Nephron progenitor cell (in vitro differentiated cells): ENCODE results near the gene KDSR.

Experiments used
- DNase-seq: peaks from one replicate; pipeline ENCODE4 v3.0.0; 2021
- H3K27ac Mint-ChIP-seq: 2 replicates; pipeline ENCODE4 v1.8.0; 2021; ENCODE audit warnings: mild to moderate bottlenecking, moderate library complexity, mixed read lengths
- H3K27me3 Mint-ChIP-seq: 2 replicates; pipeline ENCODE4 v1.8.0; 2021; ENCODE audit warnings: mild to moderate bottlenecking, low read depth, mixed read lengths; ENCODE audit not compliant: poor library complexity
- H3K36me3 Mint-ChIP-seq: 2 replicates; pipeline ENCODE4 v1.8.0; 2021; ENCODE audit warnings: low read depth, mixed read lengths
- H3K4me1 Mint-ChIP-seq: 2 replicates; pipeline ENCODE4 v1.8.0; 2021; ENCODE audit warnings: mixed read lengths
- H3K4me3 Mint-ChIP-seq: 2 replicates; pipeline ENCODE4 v1.8.0; 2021; ENCODE audit warnings: mild to moderate bottlenecking, moderate library complexity, mixed read lengths
- H3K9me3 Mint-ChIP-seq: 2 replicates; pipeline ENCODE4 v1.8.0; 2021; ENCODE audit warnings: mild to moderate bottlenecking, moderate library complexity, mixed read lengths
- TF ChIP-seq, protein P1 (sequence below): fragments of 200-600 bp; sonication (generic); IDR thresholded peaks from 2 replicates; pipeline ENCODE4 v1.5.0; 2021; ENCODE audit warnings: antibody characterized with exemption

KDSR gene

DNA sequence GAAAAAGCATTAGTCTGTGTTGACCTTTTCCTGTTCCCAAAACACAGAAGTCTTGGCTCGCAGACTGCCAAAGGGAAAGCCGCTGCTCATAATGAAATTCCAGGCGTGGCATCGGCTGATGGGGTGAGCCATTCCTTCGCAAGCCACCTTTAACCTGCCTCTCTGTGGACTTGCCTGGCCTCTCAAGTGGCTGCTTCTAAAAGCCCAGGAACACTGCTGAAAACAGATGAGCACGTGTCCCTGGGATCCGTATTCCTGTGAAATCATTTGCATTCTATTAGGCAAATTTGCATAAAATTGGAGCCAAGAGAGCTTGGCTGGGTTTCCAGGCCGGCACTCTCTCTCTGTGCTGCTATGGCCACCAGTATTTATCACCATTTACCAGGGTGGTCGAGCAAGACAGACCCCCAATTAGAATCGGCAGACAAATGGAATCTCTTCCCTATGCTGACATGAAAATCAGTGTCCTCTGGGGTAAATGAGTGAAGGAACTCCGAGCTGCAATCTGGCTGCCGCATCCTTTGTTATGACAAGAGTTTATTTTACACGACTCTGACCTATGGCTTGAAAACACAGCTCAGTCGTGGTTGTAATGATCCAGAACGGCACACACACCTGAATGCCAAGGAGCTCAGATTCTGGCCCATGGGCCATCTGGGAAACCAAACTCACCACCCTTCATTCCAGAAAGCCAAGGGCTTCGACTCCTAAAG is 69.2 kb downstream of the KDSR start:
- H3K27ac Mint-ChIP-seq = peak overlapping the region; percentile 77
- H3K9me3 Mint-ChIP-seq = no peaks in the 10 kb centered on the region
- H3K4me1 Mint-ChIP-seq = peaks cover 66% of the 10 kb centered on the region
- no peaks in the 10 kb centered on the region for H3K27me3 Mint-ChIP-seq
- peaks cover 65% of the 10 kb centered on the region for H3K36me3 Mint-ChIP-seq
- no peak for DNase-seq
- H3K4me3 Mint-ChIP-seq = no peak overlapping the region
- TF ChIP-seq, protein P1, sequence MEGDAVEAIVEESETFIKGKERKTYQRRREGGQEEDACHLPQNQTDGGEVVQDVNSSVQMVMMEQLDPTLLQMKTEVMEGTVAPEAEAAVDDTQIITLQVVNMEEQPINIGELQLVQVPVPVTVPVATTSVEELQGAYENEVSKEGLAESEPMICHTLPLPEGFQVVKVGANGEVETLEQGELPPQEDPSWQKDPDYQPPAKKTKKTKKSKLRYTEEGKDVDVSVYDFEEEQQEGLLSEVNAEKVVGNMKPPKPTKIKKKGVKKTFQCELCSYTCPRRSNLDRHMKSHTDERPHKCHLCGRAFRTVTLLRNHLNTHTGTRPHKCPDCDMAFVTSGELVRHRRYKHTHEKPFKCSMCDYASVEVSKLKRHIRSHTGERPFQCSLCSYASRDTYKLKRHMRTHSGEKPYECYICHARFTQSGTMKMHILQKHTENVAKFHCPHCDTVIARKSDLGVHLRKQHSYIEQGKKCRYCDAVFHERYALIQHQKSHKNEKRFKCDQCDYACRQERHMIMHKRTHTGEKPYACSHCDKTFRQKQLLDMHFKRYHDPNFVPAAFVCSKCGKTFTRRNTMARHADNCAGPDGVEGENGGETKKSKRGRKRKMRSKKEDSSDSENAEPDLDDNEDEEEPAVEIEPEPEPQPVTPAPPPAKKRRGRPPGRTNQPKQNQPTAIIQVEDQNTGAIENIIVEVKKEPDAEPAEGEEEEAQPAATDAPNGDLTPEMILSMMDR = no peak

DNA sequence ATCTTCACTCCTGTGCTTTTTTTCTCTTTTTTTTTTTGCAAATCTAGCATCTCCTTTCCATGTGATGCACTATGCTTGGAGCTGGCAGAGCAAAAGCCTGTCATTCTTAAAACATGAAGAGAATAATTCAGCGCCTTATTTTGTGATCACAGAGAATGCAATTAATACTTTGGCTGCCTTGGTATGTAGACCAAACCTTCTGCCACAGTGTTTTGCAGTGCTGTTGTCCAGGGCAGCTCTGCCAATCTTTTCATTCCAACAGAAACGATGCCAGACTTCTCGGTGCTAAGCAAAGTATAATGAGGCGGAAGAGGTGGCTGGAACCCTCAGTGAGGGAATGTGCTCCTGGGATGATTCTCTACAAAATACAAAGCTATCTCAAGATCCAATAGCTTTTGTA is 73.1 kb downstream of the KDSR start:
- peaks cover 50% of the 10 kb centered on the region for H3K36me3 Mint-ChIP-seq
- no peaks in the 10 kb centered on the region for H3K27me3 Mint-ChIP-seq
- TF ChIP-seq, protein P1 = no peak
- DNase-seq = no peak
- no peaks in the 10 kb centered on the region for H3K9me3 Mint-ChIP-seq
- H3K4me1 Mint-ChIP-seq = peaks cover 43% of the 10 kb centered on the region
- no peak overlapping the region for H3K4me3 Mint-ChIP-seq
- H3K27ac Mint-ChIP-seq = peak overlapping the region; percentile 56

DNA sequence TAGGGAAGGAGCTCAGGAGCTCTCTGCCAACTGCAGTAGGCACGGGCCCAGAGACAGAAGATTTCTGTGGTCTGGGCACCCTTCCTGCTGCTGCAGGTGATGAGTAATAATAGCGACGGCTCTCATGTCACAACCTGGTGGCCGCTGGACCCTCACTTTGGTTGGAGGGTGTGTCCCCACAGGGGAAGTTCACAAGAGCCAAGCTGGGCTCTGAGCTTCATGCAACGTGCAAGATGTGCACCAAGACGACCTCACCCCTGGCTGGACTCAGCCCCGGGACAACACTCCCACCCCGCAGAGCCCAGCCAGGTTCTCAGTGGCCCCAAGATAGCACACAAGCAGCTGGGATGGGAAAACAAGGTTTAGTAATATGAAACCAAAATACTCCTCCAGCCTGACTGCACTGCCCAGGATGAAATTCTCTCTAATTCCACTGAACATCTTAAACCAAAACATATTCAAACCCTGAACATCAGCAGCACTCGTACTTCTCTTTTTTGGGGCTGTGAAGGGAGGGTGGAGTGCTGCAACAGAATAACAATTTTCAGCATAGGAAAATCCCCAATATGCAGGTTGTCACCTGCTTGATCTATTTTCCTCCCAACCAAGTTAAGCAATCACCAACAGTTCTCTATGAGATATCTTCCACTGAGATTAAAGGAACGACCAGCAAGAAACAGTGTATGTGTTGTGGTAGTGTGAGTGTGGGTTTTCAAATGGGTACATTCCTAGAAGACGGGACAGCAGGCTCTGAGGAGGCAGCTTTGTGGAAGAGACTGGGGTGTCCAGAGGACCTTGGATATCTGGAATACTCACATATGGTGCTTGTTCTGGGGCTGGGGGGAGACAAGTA is 73.9 kb downstream of the KDSR start:
- Mint-ChIP-seq H3K9me3 (no peaks in the 10 kb centered on the region), H3K4me1 (peaks cover 34% of the 10 kb centered on the region), H3K36me3 (peaks cover 50% of the 10 kb centered on the region), H3K4me3 (no peak overlapping the region), H3K27ac (no peak overlapping the region), H3K27me3 (no peaks in the 10 kb centered on the region)
- TF ChIP-seq, protein P1 = no peak
- DNase-seq = no peak

DNA sequence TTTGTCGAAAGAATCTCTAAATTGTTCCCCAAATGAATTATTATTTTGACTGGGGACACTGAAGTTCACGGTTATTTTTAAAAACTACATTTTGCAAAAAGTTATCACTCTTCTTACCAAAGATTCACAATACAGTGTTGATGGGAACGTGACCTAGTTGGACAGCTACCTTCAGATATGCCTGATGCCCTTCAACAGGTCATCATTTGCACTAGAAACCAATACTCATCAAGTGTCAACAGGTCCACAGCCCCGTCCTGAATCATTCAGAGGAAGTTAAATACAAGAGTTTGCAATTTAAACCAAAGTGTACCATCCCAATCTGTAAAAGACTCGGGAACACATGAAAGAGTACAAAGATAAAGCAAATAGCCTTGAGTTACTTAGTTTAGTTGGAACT is 75.7 kb downstream of the KDSR start:
- TF ChIP-seq, protein P1 = no peak
- Mint-ChIP-seq H3K9me3 (no peaks in the 10 kb centered on the region), H3K4me3 (no peak overlapping the region), H3K4me1 (peaks cover 25% of the 10 kb centered on the region), H3K36me3 (peaks cover 37% of the 10 kb centered on the region), H3K27ac (no peak overlapping the region), H3K27me3 (no peaks in the 10 kb centered on the region)
- no peak for DNase-seq

DNA sequence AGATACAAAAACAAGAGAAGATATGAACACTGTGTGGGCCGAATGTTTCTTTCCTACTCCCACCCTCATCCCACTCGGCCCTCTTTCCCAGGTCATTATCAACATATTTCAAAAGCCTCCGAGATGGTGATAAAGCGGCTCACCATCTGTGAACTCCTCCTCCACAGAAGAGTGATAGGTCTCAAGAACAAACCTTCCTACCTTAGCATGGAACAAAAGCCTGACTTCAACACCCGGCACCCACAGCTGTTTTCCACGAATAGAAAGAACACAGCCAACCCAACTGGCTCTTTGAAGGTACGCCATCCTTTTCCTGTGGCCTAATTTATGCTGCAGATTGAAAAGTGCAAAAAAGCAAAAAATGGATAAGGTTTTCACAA is 76.2 kb downstream of the KDSR start:
- Mint-ChIP-seq H3K27ac (peak overlapping the region; percentile 87), H3K4me3 (peak overlapping the region; percentile 44)

More for the DNA sequence above, 76.2 kb downstream of the KDSR start:
- H3K4me1 Mint-ChIP-seq = peaks cover 25% of the 10 kb centered on the region
- no peaks in the 10 kb centered on the region for H3K27me3 Mint-ChIP-seq
- peaks cover 33% of the 10 kb centered on the region for H3K36me3 Mint-ChIP-seq
- no peaks in the 10 kb centered on the region for H3K9me3 Mint-ChIP-seq
- TF ChIP-seq, protein P1 = no peak
- no peak for DNase-seq
